GM12878 (cell line): ENCODE data around the gene PTTG2. TPM values are rescaled to one million over a fixed set of nuclear protein-coding genes. Genes with fewer than 3 reads are reported as not detected.
A peak's percentile ranks its signal among the peaks of the same experiment; 100 is the strongest.

Experiments used
- ATAC-seq: fragments of 200-7000 bp; cut with Tn5 transposase; 3 replicates; pipeline ENCODE4 v1.9.1; 2020; ENCODE audit warnings: mild to moderate bottlenecking, moderate library complexity
- BruUV-seq: library from RNA; stranded (reverse); fragments of 400-500 nt; replicated peaks from 2 replicates; lab custom pipeline; 2021; lab: Mats Ljungman, UMichigan
- CTCF ChIA-PET: fragments of 300-600 bp; sonication (Branson Sonifier 250); formaldehyde crosslinking; extraction: SDS; loops from one replicate; lab custom pipeline; 2021; ENCODE audit warnings: inconsistent platforms; lab: Yijun Ruan, JAX
- POLR2A ChIA-PET: fragments of 350-600 bp; formaldehyde crosslinking; extraction: SDS; loops from one replicate; lab custom pipeline; 2021; ENCODE audit warnings: inconsistent platforms; lab: Charles Lee
- RAD21 ChIA-PET: fragments of 300-600 bp; sonication (Branson Sonifier 250); formaldehyde crosslinking; loops from one replicate; lab custom pipeline; 2023; ENCODE audit warnings: antibody characterized with exemption; ENCODE audit not compliant: unreplicated experiment; lab: Charles Lee
- SMC1A ChIA-PET: fragments of 300-600 bp; sonication (Branson Sonifier 250); formaldehyde crosslinking; loops from one replicate; lab custom pipeline; 2023; ENCODE audit not compliant: unreplicated experiment, uncharacterized antibody; lab: Charles Lee
- DNase-seq: peaks from one replicate; pipeline ENCODE4 v3.0.0-alpha.2; 2011; ENCODE audit warnings: low read depth, low spot score
- FAIRE-seq: peaks from 3 replicates; lab custom pipeline; 2011; peaks lifted over from hg19 to GRCh38; lab: Jason Lieb, UNC
- H2AFZ ChIP-seq: 2 replicates; pipeline ENCODE4 v1.6.0; 2011; ENCODE audit warnings: low read depth, low read length, control low read depth; ENCODE audit not compliant: control insufficient read depth
- H3K27ac ChIP-seq: 2 replicates; pipeline ENCODE4 v1.5.1; 2011; ENCODE audit warnings: control low read depth; ENCODE audit not compliant: control insufficient read depth, insufficient read depth
- H3K27me3 ChIP-seq, 2 experiments: replicated peaks in 1 of 2; 2 replicates each; pipeline versions ENCODE4 v1.6.0 to v1.6.1; 2011; ENCODE audit warnings: low read length in 1 of 2; ENCODE audit not compliant: control insufficient read depth in 2 of 2, insufficient read depth in 2 of 2
- H3K36me3 ChIP-seq, 2 experiments: 2 replicates each; pipeline ENCODE4 v1.5.1; 2011; ENCODE audit warnings: low read length in 1 of 2; ENCODE audit not compliant: control insufficient read depth in 2 of 2, insufficient read depth in 2 of 2
- H3K4me1 ChIP-seq: 2 replicates; pipeline ENCODE4 v1.6.1; 2011; ENCODE audit warnings: mild to moderate bottlenecking, low read length, moderate library complexity, mixed read lengths; ENCODE audit not compliant: control insufficient read depth, insufficient read depth
- H3K4me2 ChIP-seq: 2 replicates; pipeline ENCODE4 v1.6.0; 2011; ENCODE audit warnings: control low read depth; ENCODE audit not compliant: control insufficient read depth, insufficient read depth
- H3K4me3 ChIP-seq: fragments of 200-600 bp; sonication (generic); 2 replicates; pipeline ENCODE4 v1.5.1; 2016
- H3K79me2 ChIP-seq: 2 replicates; pipeline ENCODE4 v1.6.0; 2011; ENCODE audit warnings: low read length; ENCODE audit not compliant: control insufficient read depth, insufficient read depth
- H3K9ac ChIP-seq: 2 replicates; pipeline ENCODE4 v1.8.0; 2011; ENCODE audit warnings: low read length, control low read depth, mixed read lengths; ENCODE audit not compliant: control insufficient read depth, insufficient read depth
- H3K9me3 ChIP-seq: replicated peaks from 3 replicates; pipeline ENCODE4 v1.5.1; 2011; ENCODE audit warnings: mild to moderate bottlenecking, low read length; ENCODE audit not compliant: control insufficient read depth, insufficient read depth
- H4K20me1 ChIP-seq: 2 replicates; pipeline ENCODE4 v1.6.0; 2011; ENCODE audit not compliant: control insufficient read depth, insufficient read depth
- ASH2L ChIP-seq: fragments of 300-600, 200-600 bp; sonication (generic); IDR thresholded peaks from 2 replicates; pipeline ENCODE4 v1.6.1; 2017; ENCODE audit warnings: low read depth, mild to moderate bottlenecking, borderline replicate concordance
- ATF7 ChIP-seq: fragments of 450-650 bp; IDR thresholded peaks from 2 replicates; pipeline ENCODE4 v1.6.1; 2016; ENCODE audit warnings: low read depth, mild to moderate bottlenecking
- RELA ChIP-seq: fragments of 450-650 bp; IDR thresholded peaks from 2 replicates; pipeline ENCODE4 v1.8.0; 2014; ENCODE audit warnings: borderline replicate concordance; ENCODE audit not compliant: partially characterized antibody
- SREBF1 ChIP-seq: IDR thresholded peaks from 2 replicates; pipeline ENCODE4 v1.6.1; 2012; ENCODE audit warnings: mild to moderate bottlenecking, low read length
- YY1 ChIP-seq: IDR thresholded peaks from 2 replicates; pipeline ENCODE4 v1.6.1; 2011; ENCODE audit warnings: low read depth, mild to moderate bottlenecking, low read length
- ZNF622 ChIP-seq: fragments of 450-650 bp; IDR thresholded peaks from 2 replicates; pipeline ENCODE4 v1.6.1; 2017; ENCODE audit warnings: mild to moderate bottlenecking, inconsistent platforms
- WGBS: methylation state at CpG from one replicate; pipeline ENCODE4 v1.1.6; 2016; ENCODE audit warnings: low lambda C conversion rate; ENCODE audit not compliant: insufficient replicate concordance, insufficient coverage; ENCODE audit errors: missing lambda C conversion rate; 5-methylcytosine and 5-hydroxymethylcytosine counted together
- in situ Hi-C: fragments of 300-500 bp; cut with MboI; formaldehyde crosslinking; loops from 9 replicates; pipeline ENCODE4 v1.14.3; 2018; ENCODE audit warnings: mixed read lengths
- intact Hi-C: fragments of 100-400 bp; cut with micrococcal nuclease; formaldehyde crosslinking; loops from one replicate; pipeline ENCODE4 v1.14.2; 2022; ENCODE audit not compliant: unreplicated experiment
- polyA plus RNA-seq, 11 experiments: library from polyadenylated mRNA; depleted of rRNA in 4 of 11; unstranded in 6 of 11; stranded (reverse) in 5 of 11; fragments of >200 nt; fragmentation: Nextera tagmentation in 4 of 11; fragmentation: Illumina TruSeq in 1 of 11; extraction: Ambion mirVana in 4 of 11; extraction: Trizol in 1 of 11; gene quantifications; 1 replicate in 1 of 11; 2 replicates in 10 of 11; pipeline versions ENCODE4 v1.2.1 to v1.2.3, GENCODE V29; 2011 to 2016; ENCODE audit warnings: inconsistent platforms in 2 of 11, missing spikeins in 2 of 11, low read depth in 1 of 11
- total RNA-seq, 4 experiments: library from RNA; depleted of rRNA in 3 of 4; stranded (reverse); fragments of >200 nt in 3 of 4; fragmentation: Illumina TruSeq in 1 of 4; extraction: Trizol in 1 of 4; gene quantifications; 2 replicates each; pipeline versions ENCODE4 v1.2.1 to v1.2.3, GENCODE V29; 2013 to 2021
- TF ChIP-seq, protein P1 (sequence below): IDR thresholded peaks from 2 replicates; pipeline ENCODE4 v1.6.1; 2011; ENCODE audit warnings: borderline replicate concordance, low read depth, mild to moderate bottlenecking, moderate library complexity, mixed read lengths, low read length; ENCODE audit not compliant: insufficient read depth; ENCODE audit errors: extremely low read length

The PTTG2 gene
- total and polyA plus RNA-seq, 10 of the 15 experiments (the other 5 are each of a cell fraction or from before 2014, with no cell fraction given): 0.09 to 0.54 (median 0.39) TPM; not detected in 4

DNA sequence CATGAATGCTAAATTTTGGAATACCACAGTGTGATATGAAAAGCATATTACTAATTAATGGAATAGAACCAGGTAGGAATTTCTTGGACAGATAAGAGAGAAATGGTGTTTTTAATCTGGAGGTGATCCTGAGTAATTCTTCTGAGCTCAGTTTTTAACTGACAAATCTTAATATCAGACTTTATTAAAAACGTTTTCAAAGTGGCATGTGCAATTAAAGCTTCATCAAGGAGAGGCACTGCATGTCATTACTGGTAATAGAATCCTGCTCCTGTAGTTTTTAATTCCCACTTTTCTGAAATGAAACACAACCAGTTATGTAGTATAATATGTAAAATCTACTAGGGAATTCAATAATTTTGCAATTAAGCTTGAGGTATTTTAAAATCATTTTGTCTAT is 7.0 kb upstream of the PTTG2 start:
- H3K4me2 ChIP-seq: no peak overlapping the region
- in situ Hi-C loops: no loop called here
- DNase-seq (no peak), ATAC-seq (no peak), FAIRE-seq (no peak)
- CTCF ChIA-PET: interaction anchor here (1.6 to 2.2 kb wide), 3 partner anchors 9 to 82 kb away, joined by 5 to 9 read pairs (median 6); no protein-coding TSS in a partner anchor
- peaks cover 2% of the 10 kb centered on the region; the same call in 1 of the 2 replicates for H3K4me1 ChIP-seq
- H3K36me3 ChIP-seq: no peaks in the 10 kb centered on the region
- H2AFZ ChIP-seq: no peak overlapping the region
- H3K27me3 ChIP-seq: no peaks in the 10 kb centered on the region
- SMC1A ChIA-PET: interaction anchor here (0.7 to 2.4 kb wide), 4 partner anchors 10 to 28 kb away, joined by 3 to 9 read pairs (median 3); no protein-coding TSS in a partner anchor
- POLR2A ChIA-PET: no interaction called here
- no peak overlapping the region for H3K9ac ChIP-seq
- H4K20me1 ChIP-seq: no peaks in the 10 kb centered on the region
- no peaks in the 10 kb centered on the region for H3K79me2 ChIP-seq
- intact Hi-C loops: no loop called here
- WGBS: 41% methylated on average over 1 of the region's 1 CpG
- no peak overlapping the region for H3K4me3 ChIP-seq
- BruUV-seq: no TSS peak
- RAD21 ChIA-PET: no interaction called here
- no peaks in the 10 kb centered on the region for H3K9me3 ChIP-seq
- no peak overlapping the region for H3K27ac ChIP-seq
- TF ChIP-seq ZNF622 (no peak), ATF7 (no peak), SREBF1 (no peak), RELA (no peak)
- TF ChIP-seq, protein P1, sequence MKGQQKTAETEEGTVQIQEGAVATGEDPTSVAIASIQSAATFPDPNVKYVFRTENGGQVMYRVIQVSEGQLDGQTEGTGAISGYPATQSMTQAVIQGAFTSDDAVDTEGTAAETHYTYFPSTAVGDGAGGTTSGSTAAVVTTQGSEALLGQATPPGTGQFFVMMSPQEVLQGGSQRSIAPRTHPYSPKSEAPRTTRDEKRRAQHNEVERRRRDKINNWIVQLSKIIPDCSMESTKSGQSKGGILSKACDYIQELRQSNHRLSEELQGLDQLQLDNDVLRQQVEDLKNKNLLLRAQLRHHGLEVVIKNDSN: no peak

GRCh38 chr4:37953620-37954293 is 6.4 kb upstream of the PTTG2 start:
- SMC1A ChIA-PET: interaction anchor here (1.5 to 2.4 kb wide), 2 partner anchors 9 to 14 kb away, joined by 3 to 9 read pairs; no protein-coding TSS in a partner anchor
- no peaks in the 10 kb centered on the region for H4K20me1 ChIP-seq
- H2AFZ ChIP-seq: no peak overlapping the region
- CTCF ChIA-PET: interaction anchor here (1.6 to 2.2 kb wide), 3 partner anchors 9 to 81 kb away, joined by 5 to 9 read pairs (median 6); no protein-coding TSS in a partner anchor
- H3K36me3 ChIP-seq: no peaks in the 10 kb centered on the region
- H3K4me3 ChIP-seq: no peak overlapping the region
- no peak overlapping the region for H3K27ac ChIP-seq
- no peak for ATAC-seq
- H3K27me3 ChIP-seq: no peaks in the 10 kb centered on the region
- POLR2A ChIA-PET: no interaction called here
- DNase-seq: no peak
- WGBS: 82% methylated on average over 7 of the region's 7 CpGs
- no peak for FAIRE-seq
- no peaks in the 10 kb centered on the region for H3K4me1 ChIP-seq
- no TSS peak for BruUV-seq
- no peaks in the 10 kb centered on the region for H3K79me2 ChIP-seq
- intact Hi-C loops (no loop called here), in situ Hi-C loops (no loop called here)
- RAD21 ChIA-PET: no interaction called here
- TF ChIP-seq YY1 (peak; percentile 47; the same call in 1 of the 2 replicates), ASH2L (no peak)
- no peak overlapping the region for H3K4me2 ChIP-seq
- no peak overlapping the region for H3K9ac ChIP-seq
- H3K9me3 ChIP-seq: no peaks in the 10 kb centered on the region
